Transverse colon (tissue), 4 donors: ENCODE data around the gene IRF2.

ENCODE experiments used
- CTCF ChIP-seq, 5 experiments: fragments of 200-600 bp in 3 of 5; fragments of 450-650 bp in 2 of 5; sonication (generic) in 3 of 5; IDR thresholded peaks; 1 replicate in 2 of 5; 2 replicates in 3 of 5; pipeline ENCODE4 v1.5.1; 2016 to 2017; ENCODE audit warnings: antibody characterized with exemption in 5 of 5, inconsistent platforms in 3 of 5, mild to moderate bottlenecking in 2 of 5, moderate library complexity in 1 of 5
- EP300 ChIP-seq: sonication (generic); formaldehyde crosslinking; IDR thresholded peaks from one replicate; pipeline ENCODE4 v1.6.1; 2017; ENCODE audit warnings: antibody characterized with exemption, low read depth
- POLR2A ChIP-seq: fragments of 450-650 bp; IDR thresholded peaks from one replicate; pipeline ENCODE4 v1.6.1; 2016; ENCODE audit warnings: antibody characterized with exemption, mild to moderate bottlenecking, moderate library complexity
- POLR2AphosphoS5 ChIP-seq, 3 donors: sonication (generic); formaldehyde crosslinking; IDR thresholded peaks; one replicate each; pipeline ENCODE4 v1.6.1; 2016; ENCODE audit warnings: antibody characterized with exemption in 3 of 3

- TF ChIP-seq POLR2AphosphoS5 (IDR thresholded peaks at IDR 0.05) (no peak), POLR2A (no peak), CTCF (IDR thresholded peaks at IDR 0.05) (no peak), EP300 (no peak)
Observed at GRCh38 chr4:184481544-184481943, 7.2 kb upstream of the IRF2 start.
